ENCODE data around the gene CAMKK1.

The CAMKK1 gene

DNA sequence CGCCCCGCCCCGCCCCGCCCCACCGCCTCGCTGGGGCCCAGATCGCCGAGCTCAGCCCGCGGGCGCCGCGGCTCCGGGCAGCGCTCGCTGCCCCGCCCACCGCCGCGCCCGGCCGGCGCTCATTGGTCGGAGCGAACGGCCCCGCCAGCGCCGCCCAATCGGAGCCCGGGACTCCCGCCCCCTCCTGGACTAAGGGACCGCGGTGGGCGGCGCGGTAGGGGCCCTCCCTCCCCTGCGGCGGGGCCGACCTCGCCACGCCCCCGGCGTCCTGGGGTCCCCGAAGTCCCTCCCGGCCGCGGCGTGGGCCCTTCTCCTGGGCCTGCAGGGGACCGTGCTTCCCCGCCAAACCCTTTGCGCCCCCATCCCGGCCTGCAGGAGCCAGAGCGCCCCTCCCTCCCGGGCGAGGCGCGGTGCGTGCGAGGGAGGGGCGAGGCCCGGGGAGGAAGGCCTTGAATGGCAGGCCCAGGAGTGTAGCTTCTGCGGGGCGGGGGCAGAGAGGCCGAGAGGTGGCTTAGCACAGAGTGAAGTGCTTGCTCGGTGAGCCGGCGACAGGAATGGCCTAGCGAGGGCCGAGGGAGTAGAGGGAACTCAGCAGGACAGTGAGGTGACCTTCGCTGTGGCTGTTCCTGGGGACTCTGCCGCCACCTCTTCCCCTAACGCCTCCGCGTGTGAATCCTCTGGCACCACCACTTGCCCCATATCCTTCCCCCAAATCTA is at the start of gene CAMKK1:
TSS of gene CAMKK1 (minus strand) at position 51 of the 717 bp plus-strand sequence. CDS start 7,366 bp downstream, outside the sequence.
- DNase-seq: peak; percentile 91

DNA sequence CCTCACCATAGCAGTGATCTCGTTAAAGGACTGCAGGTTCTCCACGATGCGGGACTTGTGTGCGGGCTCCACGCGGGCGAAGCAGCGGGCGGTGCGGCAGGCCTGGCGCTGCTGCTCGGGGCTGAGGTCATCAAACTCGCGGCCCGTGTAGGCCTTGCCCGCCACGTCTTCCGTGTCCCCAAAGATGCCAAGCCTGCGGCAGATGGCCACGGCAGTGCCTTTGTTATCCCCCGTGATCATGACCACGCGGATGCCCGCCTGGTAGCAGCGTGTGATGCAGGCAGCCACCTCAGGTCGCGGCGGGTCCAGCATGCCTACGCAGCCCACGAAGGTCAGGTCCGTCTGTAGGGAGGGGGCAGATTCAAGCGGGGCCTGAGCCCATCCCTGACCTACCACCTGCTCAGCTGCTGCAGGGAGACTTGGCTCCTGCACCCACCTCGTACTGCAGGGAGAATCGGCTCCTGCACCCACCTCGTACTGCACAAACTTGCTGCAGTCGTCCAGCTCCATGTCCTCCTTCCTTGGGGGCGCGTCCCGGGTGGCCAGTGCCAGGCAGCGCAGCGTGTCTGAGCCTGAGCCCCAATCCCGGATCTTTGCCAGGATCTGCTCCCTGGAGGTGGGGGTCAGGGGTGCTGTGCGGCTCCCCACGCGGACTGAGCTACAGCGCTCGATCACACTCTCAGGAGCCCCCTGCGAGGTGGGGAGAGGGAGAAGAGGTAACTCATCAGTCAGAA is 48.3 kb upstream of the CAMKK1 start:
- DNase-seq: no peak

DNA sequence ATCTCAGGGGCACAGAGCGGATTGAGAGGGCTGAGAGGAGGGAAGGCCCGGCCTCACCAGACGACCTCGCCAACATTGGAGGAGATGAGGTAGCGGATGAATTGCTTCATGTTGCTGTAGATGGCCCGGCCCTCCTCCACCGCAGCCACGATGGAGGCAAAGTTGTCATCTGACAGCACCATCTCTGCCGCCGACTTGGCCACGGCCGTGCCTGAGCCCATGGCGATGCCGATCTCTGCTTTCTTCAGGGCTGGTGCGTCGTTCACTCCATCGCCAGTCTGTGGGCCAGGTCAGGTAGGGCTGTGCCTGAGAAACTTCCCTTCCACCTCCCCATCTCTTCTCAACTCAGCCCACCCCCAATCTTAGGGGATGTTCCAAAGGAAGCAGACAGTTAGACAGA is 44.5 kb upstream of the CAMKK1 start:
- no peak for DNase-seq

DNA sequence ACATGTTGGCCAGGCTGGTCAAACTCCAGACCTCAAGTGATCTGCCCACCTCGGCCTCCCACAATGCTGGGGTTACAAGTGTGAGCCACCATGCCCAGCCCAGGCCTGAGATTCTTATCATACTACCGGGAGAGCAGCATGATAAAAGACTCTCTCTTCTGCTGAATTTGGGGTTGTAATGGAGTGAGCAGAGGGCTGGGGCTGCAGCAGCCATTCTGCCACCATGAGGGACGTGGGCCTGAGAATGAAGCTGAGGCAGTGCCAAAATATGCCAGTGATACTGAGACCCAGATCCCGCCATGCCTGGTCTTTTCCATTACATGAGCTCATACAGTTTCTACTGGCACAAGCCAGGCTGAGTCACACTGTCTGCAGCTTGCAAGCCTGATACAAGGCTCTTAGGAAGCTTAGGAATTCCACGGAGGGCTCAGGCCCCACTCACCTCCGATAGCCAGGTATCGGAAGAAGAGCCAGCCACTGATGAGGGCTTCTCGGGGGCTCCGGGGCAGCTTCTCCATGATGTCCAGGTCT is 43.0 kb upstream of the CAMKK1 start:
- DNase-seq: no peak

GRCh38 chr17:3935140-3935542 is 42.3 kb upstream of the CAMKK1 start:
- peak; percentile 37 for DNase-seq

- DNase-seq: no peak
Measured at GRCh38 chr17:3929764-3930163, 36.9 kb upstream of the CAMKK1 start.

GRCh38 chr17:3929181-3929580 is 36.3 kb upstream of the CAMKK1 start:
- no peak for DNase-seq

- DNase-seq: no peak
Measured at GRCh38 chr17:3928406-3928805, 35.6 kb upstream of the CAMKK1 start.

GRCh38 chr17:3927628-3928340 is 34.9 kb upstream of the CAMKK1 start:
- DNase-seq: no peak

- no peak for DNase-seq
Measured at GRCh38 chr17:3926860-3927627, 34.2 kb upstream of the CAMKK1 start.

GRCh38 chr17:3925684-3926485 is 33.0 kb upstream of the CAMKK1 start:
- DNase-seq: no peak

DNA sequence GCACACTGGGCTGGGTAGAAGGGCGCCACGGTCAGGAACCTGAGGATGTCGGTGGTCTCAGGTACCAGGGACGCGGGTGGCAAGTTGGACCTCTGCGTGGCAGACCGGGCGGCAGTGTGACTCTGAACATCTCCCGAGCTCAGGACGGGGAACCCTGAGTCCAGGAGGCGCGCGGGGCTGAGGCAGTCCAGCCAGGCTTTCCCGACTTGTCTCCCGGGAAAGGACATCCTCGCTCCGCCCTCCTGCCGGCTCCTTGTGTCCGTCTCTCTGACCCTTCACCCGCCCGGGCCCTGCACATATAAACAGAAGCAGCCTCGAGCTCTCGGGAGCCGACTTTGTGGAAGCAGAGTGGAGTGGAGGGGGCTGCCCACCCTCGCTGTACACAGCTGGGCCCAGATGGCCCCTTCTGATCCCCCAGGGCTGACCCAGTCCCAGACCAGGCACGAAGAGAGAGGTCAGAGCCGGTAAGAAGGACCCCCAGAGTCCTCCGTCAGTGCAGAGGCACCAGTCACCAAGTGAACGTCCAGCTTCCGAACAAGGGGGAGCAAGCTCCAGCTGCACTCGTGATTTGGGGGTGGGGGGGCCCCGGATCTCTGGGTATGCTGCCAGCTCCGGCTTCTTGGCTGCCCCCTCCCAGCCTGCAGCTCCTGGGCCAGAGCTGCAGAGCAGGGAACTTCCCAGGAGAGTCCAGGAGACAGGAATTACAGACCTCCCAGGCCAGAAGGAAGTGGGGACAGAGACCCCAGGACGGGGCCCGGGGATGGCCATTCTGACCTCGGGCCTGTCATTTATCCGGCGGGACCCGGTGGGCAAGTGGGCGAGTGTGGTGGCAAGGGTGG is 31.9 kb upstream of the CAMKK1 start:
- no peak for DNase-seq

DNA sequence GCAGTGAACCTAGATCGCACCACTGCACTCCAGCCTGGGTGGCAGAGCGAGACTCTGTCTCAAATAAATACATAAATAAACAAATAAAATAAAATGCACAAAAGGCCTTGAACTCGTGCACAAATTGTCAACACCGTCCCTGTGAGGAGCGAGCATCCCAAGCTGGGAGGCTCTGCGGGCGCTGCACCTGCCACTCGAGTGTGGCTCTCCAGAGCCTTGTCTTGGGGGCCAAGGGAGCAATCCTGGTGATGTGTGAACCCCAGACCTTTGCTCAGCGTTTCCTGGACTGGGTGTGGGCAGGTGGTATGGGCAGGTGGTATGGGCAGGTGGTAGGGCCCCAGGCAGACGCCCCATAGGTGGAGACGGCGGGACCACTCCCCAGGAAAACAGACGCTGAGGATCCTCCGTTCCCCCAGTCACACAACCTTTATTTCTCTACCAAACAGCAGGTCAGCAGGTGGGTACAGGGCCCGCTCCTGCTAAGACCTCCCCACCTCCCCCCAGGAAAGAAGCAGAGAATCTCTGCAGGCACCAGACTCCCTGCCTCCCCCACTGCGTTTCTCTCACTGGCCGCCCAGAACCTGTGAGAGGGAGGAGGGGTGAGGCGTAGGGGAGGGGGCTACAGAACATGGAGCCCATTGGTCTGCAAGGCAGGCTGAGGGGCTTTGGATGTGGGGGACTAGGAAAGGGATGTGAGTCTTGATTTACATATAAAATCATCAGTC is 30.8 kb upstream of the CAMKK1 start:
- no peak for DNase-seq

DNA sequence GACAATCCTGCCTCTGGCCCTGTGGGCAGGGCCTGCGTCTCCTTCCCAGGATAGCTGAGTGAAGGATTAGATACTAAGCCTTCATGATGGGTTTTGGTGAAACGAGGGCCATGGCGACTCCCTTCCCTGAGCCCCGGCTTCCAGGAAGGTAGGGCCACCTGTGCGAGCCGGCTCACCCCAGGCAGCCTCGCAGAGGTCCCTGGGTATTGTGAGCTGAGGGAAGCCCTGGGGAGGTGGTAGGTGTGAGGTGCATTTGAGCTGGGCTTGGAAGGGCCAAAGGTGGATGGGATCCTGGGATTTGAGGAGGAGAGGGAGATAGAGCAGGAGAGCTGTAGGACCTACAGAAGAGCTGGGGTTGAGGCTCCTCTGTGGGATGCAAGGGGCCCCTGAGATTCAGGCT is 29.9 kb upstream of the CAMKK1 start:
- no peak for DNase-seq

- no peak for DNase-seq
Measured at GRCh38 chr17:3921502-3922319, 28.9 kb upstream of the CAMKK1 start.

- DNase-seq: no peak
Measured at GRCh38 chr17:3921006-3921405, 28.2 kb upstream of the CAMKK1 start.

GRCh38 chr17:3919123-3919624 is 26.3 kb upstream of the CAMKK1 start:
- DNase-seq: no peak

- no peak for DNase-seq
Measured at GRCh38 chr17:3918372-3919122, 25.7 kb upstream of the CAMKK1 start.

All from CD4-positive, alpha-beta T cell treated with Interleukin-21 for 1 hour (primary cell).